Nephron progenitor cell (in vitro differentiated cells): Measurements from ENCODE around the gene AOPEP.

Source experiments
- DNase-seq: peaks from one replicate; pipeline ENCODE4 v3.0.0; 2021
- H3K27ac Mint-ChIP-seq: 2 replicates; pipeline ENCODE4 v1.8.0; 2021; ENCODE audit warnings: mild to moderate bottlenecking, moderate library complexity, mixed read lengths
- H3K27me3 Mint-ChIP-seq: 2 replicates; pipeline ENCODE4 v1.8.0; 2021; ENCODE audit warnings: mild to moderate bottlenecking, low read depth, mixed read lengths; ENCODE audit not compliant: poor library complexity
- H3K36me3 Mint-ChIP-seq: 2 replicates; pipeline ENCODE4 v1.8.0; 2021; ENCODE audit warnings: low read depth, mixed read lengths
- H3K4me1 Mint-ChIP-seq: 2 replicates; pipeline ENCODE4 v1.8.0; 2021; ENCODE audit warnings: mixed read lengths
- H3K4me3 Mint-ChIP-seq: 2 replicates; pipeline ENCODE4 v1.8.0; 2021; ENCODE audit warnings: mild to moderate bottlenecking, moderate library complexity, mixed read lengths
- H3K9me3 Mint-ChIP-seq: 2 replicates; pipeline ENCODE4 v1.8.0; 2021; ENCODE audit warnings: mild to moderate bottlenecking, moderate library complexity, mixed read lengths
- TF ChIP-seq, protein P1 (sequence below): fragments of 200-600 bp; sonication (generic); IDR thresholded peaks from 2 replicates; pipeline ENCODE4 v1.5.0; 2021; ENCODE audit warnings: antibody characterized with exemption

The AOPEP gene

GRCh38 chr9:95087659-95088242, 361.3 kb downstream of the AOPEP start:
- Mint-ChIP-seq H3K27me3 (peaks cover 6% of the 10 kb centered on the region), H3K9me3 (no peaks in the 10 kb centered on the region), H3K36me3 (peaks cover 46% of the 10 kb centered on the region), H3K4me3 (no peak overlapping the region), H3K27ac (no peak overlapping the region), H3K4me1 (peaks cover 48% of the 10 kb centered on the region)
- TF ChIP-seq, protein P1, sequence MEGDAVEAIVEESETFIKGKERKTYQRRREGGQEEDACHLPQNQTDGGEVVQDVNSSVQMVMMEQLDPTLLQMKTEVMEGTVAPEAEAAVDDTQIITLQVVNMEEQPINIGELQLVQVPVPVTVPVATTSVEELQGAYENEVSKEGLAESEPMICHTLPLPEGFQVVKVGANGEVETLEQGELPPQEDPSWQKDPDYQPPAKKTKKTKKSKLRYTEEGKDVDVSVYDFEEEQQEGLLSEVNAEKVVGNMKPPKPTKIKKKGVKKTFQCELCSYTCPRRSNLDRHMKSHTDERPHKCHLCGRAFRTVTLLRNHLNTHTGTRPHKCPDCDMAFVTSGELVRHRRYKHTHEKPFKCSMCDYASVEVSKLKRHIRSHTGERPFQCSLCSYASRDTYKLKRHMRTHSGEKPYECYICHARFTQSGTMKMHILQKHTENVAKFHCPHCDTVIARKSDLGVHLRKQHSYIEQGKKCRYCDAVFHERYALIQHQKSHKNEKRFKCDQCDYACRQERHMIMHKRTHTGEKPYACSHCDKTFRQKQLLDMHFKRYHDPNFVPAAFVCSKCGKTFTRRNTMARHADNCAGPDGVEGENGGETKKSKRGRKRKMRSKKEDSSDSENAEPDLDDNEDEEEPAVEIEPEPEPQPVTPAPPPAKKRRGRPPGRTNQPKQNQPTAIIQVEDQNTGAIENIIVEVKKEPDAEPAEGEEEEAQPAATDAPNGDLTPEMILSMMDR = no peak
- DNase-seq = no peak

DNA sequence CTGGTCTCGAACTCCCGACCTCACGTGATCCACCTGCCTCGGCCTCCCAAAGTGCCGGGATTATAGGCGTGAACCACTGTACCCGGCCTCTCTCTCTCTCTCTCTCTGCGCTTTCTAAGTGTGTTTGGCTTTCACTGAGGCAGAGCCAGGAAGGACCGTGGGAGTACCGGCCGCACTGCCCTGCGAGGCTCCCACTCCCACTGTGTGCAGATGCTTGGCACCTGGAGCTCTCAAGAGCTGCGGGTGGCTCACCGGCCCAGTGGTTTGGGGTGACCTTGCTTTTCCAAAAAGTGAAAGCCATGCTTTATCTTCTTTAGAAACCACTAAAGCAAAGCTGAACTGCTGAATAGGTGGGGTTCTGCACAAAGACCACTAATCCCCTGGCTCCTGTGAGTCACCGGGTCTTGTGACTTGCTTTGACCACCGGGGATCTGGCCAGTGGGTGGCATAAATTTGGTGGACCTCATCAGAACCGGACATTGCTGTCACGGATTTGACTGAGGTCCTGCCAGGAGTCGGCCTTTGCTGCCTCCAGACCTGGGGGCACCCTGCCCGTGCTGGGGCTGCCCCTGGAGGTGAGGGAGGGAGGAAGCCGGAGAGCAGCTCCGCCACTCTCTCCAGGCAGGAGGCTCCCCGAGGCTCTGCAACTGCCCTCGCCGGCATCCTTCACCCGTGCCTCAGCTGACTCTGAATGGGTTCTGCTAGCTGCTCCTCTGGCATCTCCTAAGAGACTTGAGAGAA, 362.1 kb downstream of the AOPEP start:
- no peak for DNase-seq
- Mint-ChIP-seq H3K4me1 (peaks cover 57% of the 10 kb centered on the region), H3K9me3 (no peaks in the 10 kb centered on the region), H3K27ac (no peak overlapping the region), H3K27me3 (peaks cover 6% of the 10 kb centered on the region), H3K36me3 (peaks cover 38% of the 10 kb centered on the region), H3K4me3 (no peak overlapping the region)
- TF ChIP-seq, protein P1 = no peak

DNA sequence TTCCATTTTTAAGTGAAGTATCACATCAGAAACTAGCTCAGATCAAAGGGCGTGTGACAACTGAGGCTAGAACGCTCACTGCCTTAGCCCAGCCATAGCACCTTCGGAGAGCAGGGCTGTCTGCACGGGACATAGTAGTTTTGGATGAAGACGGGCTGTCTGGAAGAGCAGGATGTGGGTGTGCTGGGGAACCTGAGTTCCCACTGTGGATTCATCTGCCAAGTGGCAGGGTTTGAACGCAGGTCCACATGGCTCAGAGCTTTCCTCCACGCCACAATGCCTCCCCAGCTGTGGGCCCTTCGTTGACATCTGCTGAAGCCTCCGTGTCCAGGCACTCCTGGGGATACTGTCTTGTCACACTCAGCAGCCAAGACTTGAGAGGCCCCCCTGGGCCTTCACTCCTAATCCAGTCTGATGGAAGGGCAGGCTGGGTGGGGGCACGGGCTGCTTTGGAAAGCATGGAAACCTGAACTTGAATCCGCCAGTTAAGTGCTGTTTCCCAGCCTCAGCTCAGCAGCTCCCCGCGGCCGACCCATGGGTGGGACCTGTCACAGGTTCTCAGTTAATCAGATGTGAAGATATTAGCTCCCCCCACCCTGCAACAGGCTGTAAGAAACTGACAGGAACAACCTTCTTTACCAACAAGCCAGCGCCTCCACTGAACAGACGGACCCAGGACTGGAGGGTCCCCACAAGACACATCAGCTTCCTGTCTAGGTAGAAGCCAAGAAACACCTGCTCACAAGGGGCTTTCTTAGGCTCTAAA, 362.9 kb downstream of the AOPEP start:
- Mint-ChIP-seq H3K27ac (no peak overlapping the region), H3K36me3 (peaks cover 29% of the 10 kb centered on the region), H3K27me3 (peaks cover 6% of the 10 kb centered on the region), H3K4me1 (peaks cover 61% of the 10 kb centered on the region), H3K9me3 (no peaks in the 10 kb centered on the region), H3K4me3 (no peak overlapping the region)
- TF ChIP-seq, protein P1 = no peak
- DNase-seq = no peak

GRCh38 chr9:95090023-95090791, 363.7 kb downstream of the AOPEP start:
- H3K4me1 Mint-ChIP-seq = peaks cover 63% of the 10 kb centered on the region
- H3K9me3 Mint-ChIP-seq = no peaks in the 10 kb centered on the region
- TF ChIP-seq, protein P1 = no peak
- H3K4me3 Mint-ChIP-seq = no peak overlapping the region
- peaks cover 6% of the 10 kb centered on the region for H3K27me3 Mint-ChIP-seq
- H3K27ac Mint-ChIP-seq = no peak overlapping the region
- peaks cover 30% of the 10 kb centered on the region for H3K36me3 Mint-ChIP-seq
- DNase-seq = no peak

- TF ChIP-seq, protein P1 = no peak
- Mint-ChIP-seq H3K27me3 (peaks cover 6% of the 10 kb centered on the region), H3K9me3 (no peaks in the 10 kb centered on the region), H3K4me3 (no peak overlapping the region), H3K4me1 (peaks cover 70% of the 10 kb centered on the region), H3K36me3 (peaks cover 27% of the 10 kb centered on the region), H3K27ac (peak overlapping the region; percentile 64)
- no peak for DNase-seq
Measured at GRCh38 chr9:95090871-95091577, 364.5 kb downstream of the AOPEP start.
